ENCODE data around the gene DHRS11.

Gene DHRS11

DNA sequence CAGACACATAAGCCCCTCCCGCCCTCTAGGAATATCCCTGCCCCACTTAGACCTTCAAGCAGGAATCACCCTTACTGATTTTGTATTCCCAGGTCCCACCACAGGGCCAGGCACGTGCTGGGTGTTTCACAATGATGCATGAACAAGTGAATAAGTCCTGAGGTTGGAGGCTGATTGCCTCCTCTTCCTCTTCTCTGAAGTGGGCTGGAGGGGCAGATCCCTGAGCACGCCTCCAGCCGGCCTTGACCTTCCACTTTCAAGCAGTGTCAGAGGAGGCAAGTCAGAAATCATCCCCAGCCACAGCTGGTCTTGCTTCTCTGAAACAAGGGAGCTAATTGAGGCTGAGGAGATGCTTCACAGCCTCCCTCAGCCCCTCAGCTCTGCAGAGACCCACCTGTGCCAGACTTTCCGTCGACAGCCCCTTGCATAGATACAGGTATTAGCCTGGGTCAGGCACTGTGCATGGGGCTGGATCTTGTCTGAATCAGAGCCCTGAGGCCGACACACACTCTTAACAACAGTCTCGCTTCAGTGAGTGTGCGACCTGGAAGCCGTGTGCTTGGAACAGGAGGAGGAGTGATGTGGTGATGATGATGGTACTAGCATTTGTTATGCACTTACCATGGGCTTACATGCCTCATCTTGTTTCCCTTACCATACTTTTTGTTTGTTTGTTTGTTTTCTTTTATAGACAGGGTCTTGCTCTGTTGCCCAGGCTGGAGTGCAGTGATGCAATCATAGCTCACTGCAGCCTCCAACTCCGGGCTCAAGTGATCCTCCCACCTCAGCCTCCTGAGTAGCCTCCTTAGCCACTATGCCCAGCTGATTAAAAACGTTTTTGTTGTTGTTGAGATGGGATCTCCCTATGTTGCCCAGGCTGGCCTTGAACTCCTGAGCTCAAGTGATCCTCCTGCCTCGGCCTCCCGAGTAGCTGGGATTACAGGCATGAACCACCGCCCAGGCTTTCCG, 24.7 kb downstream of the DHRS11 start:
- DNase-seq, result no peak

DNA sequence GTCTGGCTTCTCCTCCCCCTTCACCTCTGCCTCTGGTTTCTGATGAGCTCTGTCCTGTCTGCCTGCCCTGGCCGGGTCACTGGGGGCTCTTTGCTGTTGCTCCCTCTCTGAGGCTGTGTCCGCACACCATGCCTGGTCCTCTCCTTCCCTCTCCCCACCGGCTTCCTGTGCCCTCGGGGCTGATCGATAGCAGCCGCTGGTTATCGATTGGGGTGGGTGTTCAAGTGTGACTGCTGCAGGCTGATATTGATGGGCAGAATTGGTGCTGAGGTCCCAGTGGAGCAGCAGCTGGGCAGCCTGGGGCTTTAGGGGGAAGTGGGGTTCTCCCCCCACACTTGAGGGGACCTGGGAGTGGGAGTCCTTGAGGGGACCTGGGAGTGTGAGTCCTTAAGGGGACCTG, 26.1 kb downstream of the DHRS11 start:
- no peak for DNase-seq

GRCh38 chr17:36623281-36623680, 31.6 kb downstream of the DHRS11 start:
- DNase-seq, result no peak

GRCh38 chr17:36625188-36625587, 33.5 kb downstream of the DHRS11 start:
- no peak for DNase-seq

DNA sequence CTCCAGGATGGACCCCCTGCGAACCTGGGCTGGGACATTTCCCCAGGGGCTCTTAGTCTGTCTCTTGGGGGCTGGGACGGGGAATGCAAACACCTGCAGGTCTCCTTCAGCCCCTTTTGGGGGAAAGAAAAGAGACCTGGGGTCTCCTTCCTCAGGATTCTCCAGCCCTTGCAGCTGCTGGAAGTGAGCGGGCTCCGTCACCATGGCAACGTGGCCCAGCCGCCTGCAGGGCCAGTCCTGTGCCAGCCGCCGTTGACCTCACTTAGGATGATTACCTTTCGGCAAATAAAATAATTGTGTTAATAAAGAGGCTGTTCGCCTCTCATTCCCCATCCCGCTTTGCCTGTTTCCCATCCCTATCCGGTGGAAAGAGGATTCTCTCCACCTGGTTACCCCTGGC, 35.4 kb downstream of the DHRS11 start:
- peak; percentile 95 for DNase-seq

DNA sequence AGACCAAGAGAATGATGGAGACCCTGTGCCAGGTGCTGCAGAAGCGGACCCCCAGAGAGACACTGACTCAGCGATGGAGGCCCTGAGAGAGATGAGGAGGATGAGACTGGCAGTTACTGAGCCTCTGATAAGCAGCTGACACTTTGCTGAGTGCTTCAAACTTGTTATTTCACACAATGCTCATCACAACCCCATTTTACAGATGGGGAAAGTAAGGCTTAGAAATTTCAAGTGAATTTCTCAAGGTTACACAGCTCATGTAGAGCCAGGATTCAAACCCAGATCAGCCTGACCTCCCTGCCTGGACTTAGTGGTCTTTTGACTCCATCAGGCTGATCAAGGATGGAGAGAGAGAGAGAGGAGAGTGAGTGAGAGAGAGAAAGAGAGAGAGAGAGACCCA, 36.9 kb downstream of the DHRS11 start:
- no peak for DNase-seq

GRCh38 chr17:36629252-36629847, 37.7 kb downstream of the DHRS11 start:
- DNase-seq, result peak; percentile 85

DNA sequence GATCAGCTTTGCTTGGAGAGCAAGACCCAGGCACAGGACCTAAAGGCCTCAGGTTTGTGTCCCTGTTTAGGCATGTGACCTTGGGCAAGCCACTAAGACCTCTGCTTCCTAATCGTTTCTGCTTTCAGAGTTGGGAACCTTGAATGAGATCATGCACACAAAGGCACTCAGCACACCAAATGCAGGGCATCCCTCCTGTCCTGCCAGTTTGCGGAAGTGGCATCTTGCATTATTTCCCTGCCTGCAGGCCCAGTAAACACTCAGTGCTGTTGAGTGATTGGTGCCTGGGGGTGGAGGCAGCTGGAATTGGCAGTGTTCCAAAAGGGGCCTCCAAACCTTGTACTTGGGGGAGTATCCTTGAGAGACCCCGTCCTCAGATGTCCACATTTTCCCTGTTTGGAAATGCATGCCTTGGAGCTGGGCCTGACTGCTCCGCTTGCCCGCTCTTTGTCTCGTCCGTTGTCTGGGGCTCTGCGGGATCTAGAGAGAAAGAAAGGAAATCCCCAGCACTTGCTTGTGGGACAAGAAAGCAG, 38.4 kb downstream of the DHRS11 start:
- DNase-seq, result no peak

DNA sequence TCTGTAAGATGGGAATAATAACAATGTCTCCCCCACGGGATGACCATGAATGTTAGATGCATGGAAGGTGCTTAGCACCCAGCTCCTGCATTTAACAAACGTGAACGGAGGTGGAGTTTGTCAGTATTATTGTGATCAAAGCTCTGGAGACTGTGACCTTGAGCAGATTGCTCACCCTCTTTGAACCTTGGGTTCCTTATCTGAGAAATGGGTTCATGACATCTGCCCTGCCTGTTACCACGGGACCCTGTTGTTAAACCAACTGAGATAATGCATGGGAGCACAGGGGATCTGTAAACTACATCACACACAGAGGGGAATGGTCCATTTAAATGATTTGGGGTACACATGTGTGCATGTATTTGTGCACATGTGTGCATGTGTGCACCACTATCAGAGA, 39.3 kb downstream of the DHRS11 start:
- DNase-seq, result no peak

GRCh38 chr17:36632916-36633771, 41.5 kb downstream of the DHRS11 start:
- no peak for DNase-seq

DNA sequence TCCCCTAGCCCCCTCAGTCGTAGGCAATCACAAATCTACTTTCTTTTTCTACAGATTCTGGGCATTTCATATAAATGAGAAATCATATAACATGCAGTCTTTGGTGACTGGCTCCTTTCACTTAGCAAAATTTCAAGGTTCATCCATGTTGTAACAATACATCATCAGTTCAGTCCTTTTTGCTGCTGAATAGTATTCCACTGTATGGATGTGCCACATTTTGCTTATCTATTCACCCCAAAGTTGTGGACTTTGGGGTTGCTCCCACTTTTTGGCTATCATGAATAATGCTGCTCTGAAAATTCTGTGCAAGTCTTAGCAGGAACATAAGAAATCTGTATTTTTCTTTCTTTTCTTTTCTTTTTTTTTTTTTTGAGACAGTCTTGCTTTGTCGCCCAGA, 48.7 kb downstream of the DHRS11 start:
- no peak for DNase-seq

DNA sequence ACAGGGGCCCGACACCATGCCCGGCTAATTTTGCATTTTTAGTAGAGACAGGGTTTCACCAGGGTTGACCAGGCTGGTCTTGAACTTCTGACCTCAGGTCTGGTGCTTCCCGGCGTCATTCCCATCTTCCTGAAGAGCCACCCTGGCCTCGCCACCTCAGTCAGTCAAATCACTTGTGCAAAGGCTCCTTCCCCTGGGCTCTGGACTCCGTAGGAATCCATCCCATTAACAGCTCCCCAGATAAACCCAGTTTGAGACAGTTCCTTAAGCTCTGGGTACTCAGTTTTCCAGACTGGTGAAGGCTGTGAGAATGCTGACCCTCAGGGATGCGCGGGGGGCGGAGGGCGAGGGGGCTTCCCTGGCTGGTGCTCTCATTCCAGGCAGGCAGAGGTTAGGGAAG, 49.2 kb downstream of the DHRS11 start:
- no peak for DNase-seq

GRCh38 chr17:36641331-36641876, 49.7 kb downstream of the DHRS11 start:
- no peak for DNase-seq

DNA sequence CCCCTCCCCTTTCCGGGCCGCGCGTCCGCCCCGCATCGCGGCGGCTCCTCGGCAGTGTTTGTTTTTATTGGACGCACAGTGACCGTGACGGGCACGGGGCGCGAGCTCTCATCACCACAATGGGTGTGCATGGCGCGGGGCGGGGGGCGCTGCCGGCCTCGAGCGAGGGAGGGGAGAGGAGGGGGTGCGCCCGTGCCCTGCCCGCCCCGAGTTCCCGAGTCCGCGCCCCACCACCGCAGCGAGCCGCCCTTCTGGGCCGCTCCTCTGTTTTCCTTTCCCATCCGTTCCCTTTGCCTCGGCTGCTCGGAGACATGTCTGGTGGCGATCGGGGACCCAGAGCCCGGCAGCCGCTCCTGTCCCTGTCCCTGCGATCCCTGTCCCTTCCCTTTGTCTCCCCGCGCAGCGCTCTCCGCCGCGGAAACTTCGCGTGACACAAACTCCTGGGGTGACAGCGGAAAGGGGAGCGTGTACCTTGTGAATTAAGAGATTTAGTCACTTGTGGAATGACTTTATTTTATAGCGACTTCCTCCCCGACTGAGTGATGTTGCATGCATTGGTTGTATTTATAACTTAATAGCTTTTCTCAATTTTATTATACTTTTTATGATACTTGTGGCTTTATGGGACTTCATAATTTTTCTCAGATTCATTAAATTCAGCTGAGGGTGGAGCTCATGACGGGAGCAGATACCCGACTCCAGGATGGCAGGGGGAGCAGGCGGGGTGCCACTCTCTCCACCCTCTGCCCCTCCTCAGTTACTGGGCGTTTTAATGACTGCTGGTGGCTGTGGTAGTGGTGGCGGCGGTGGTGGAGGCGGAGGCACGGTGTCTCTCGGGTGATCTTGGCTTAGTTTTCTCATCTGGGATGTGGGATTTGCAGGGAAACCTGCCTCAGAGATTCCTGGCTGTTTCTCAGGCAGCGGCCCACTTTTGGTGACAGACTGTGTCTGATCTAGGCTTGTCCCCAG, 50.5 kb downstream of the DHRS11 start:
- DNase-seq, result no peak

DNA sequence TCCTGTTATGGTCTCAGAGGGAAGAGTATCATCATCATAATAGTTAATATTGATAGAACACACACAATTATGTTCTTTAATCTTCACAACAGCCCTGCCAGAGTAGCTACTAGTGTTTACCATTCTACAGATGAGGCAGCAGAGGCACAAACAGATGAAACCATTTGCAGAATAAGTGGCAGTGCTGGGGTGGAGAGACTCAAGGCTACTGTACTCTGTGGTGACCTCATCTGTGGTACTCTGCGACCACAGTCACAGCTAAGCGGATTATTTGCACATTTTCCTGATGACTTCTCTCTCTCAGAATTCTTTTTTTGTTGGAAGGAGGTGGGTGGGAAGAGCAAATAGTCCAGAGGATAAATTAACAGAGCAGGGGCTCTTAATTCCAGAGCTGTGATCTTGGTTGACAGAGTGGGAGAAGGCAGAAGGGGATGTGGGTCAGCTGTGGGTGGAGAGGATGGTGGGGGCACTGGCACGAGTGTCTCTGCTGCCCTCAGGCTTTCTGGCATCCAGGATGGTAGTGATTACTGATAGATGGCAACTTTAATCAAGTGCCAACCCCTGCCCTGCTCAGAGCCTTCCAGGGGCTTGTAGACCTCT, 51.5 kb downstream of the DHRS11 start:
- DNase-seq, result no peak

GRCh38 chr17:36645422-36645821, 53.7 kb downstream of the DHRS11 start:
- DNase-seq, result no peak

GRCh38 chr17:36647636-36648035, 56.0 kb downstream of the DHRS11 start:
- DNase-seq, result no peak

GRCh38 chr17:36650096-36650775, 58.6 kb downstream of the DHRS11 start:
- DNase-seq, result no peak

Measured in NCI-H774 (cell line).